BLaER1 (cell line): ENCODE measurements around the gene PIP5K1B.
A peak's percentile ranks its signal among the peaks of the same experiment; 100 is the strongest.

Source experiments
- H3K27ac ChIP-seq: shearing (Covaris generic); formaldehyde crosslinking; 2 replicates; pipeline ENCODE4 v1.8.1; 2022
- H3K27me3 ChIP-seq: shearing (Covaris generic); formaldehyde crosslinking; 2 replicates; pipeline ENCODE4 v1.8.1; 2022
- H3K36me3 ChIP-seq: shearing (Covaris generic); formaldehyde crosslinking; 2 replicates; pipeline ENCODE4 v1.8.1; 2022
- H3K4me1 ChIP-seq: shearing (Covaris generic); formaldehyde crosslinking; 2 replicates; pipeline ENCODE4 v1.8.1; 2022
- H3K4me2 ChIP-seq: shearing (Covaris generic); formaldehyde crosslinking; 2 replicates; pipeline ENCODE4 v1.8.1; 2022
- H3K4me3 ChIP-seq: shearing (Covaris generic); formaldehyde crosslinking; 2 replicates; pipeline ENCODE4 v1.8.1; 2022
- H3K9ac ChIP-seq: shearing (Covaris generic); formaldehyde crosslinking; 2 replicates; pipeline ENCODE4 v1.8.1; 2022
- H3K9me3 ChIP-seq: shearing (Covaris generic); formaldehyde crosslinking; 2 replicates; pipeline ENCODE4 v1.8.1; 2022
- H4K20me1 ChIP-seq: shearing (Covaris generic); formaldehyde crosslinking; 2 replicates; pipeline ENCODE4 v1.8.1; 2022
- Cebpa-rat ChIP-seq: shearing (Covaris generic); IDR thresholded peaks from 2 replicates; pipeline ENCODE4 v1.8.1; 2022

The PIP5K1B gene

DNA sequence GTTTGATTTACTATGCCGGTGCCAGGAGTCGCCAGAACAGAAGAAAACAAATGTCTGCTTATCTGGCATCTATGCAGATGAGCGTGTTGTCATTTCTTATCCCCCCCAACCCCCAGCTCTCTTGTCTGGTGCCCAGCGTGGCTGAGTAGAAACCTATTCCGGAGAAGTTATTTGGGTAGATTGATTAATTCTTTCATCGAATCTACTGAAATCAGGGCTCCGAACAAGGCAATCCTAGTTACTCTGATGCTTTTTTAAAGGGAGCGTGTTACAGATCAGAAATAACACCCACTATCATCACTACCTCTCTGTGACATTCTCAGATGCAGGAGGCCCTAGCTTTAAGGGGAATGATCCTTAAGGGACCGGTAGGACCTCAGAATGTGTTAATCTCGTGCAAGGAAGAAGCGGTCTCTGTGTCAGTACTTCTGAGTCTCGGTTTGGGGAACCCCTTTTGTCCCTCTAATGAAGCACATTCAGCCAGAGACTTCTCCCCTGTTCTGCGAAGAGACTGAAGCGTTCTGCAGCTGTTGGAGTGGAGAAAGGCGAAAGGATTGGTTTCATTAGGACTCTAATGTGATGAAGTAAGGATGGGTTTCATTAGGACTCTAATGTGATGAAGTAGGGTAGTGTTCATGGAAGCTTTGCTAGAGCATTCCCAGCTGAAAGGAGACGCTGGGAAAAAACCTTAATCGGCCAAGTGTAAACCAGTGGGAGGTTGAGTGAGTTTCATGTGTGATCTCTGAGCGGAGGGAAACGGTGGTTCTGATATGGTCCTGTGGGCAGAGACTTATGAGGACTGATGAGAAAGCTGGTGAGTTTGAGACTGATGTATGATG lies 1.5 kb downstream of the PIP5K1B start:
- H3K4me1 ChIP-seq = peaks cover 26% of the 10 kb centered on the region
- H3K27ac ChIP-seq = no peak overlapping the region
- peak overlapping the region; percentile 79 for H3K4me3 ChIP-seq
- peak overlapping the region; percentile 69 for H3K9ac ChIP-seq
- H3K36me3 ChIP-seq = no peaks in the 10 kb centered on the region
- peak overlapping the region; percentile 97 for H3K4me2 ChIP-seq
- peaks cover 12% of the 10 kb centered on the region; the same call in 1 of the 2 replicates for H4K20me1 ChIP-seq
- no peaks in the 10 kb centered on the region for H3K9me3 ChIP-seq
- H3K27me3 ChIP-seq = peaks cover 27% of the 10 kb centered on the region
- no peak for TF ChIP-seq Cebpa-rat

DNA sequence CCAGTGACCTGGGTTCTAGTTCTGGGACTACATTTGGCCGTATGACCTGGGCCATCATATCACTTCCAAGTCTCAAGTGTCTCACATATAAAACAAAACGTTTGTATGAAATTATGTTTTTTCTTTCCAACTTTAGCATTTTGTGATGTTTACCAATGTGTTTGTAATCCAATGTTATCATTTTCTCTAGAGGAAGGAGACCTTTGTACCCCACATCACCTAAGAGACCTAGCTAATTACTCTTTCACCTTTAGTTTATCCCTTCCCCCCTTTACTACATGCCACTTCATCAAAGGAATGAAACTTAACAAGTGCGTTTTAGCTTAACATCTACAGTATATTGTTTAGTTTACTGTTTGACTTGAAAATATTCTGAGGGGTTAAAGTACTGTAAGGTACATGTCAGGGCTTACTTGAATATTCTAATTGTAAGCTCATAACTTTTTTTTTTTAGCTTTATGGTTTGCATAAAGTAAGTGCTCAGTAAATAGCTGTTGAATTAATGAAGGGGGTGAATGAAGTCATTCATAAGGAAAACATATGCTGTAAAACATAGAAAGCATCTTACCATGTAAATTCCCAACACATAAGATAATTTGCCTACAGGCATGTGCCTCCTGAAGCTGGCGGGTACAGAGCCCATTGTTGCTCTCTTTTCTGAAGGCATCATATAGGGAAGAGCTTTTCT lies 2.9 kb downstream of the PIP5K1B start:
- H3K36me3 ChIP-seq = no peaks in the 10 kb centered on the region
- H4K20me1 ChIP-seq = peaks cover 12% of the 10 kb centered on the region; the same call in 1 of the 2 replicates
- no peak overlapping the region for H3K9ac ChIP-seq
- no peaks in the 10 kb centered on the region for H3K9me3 ChIP-seq
- no peak overlapping the region for H3K27ac ChIP-seq
- H3K4me2 ChIP-seq = no peak overlapping the region
- peaks cover 27% of the 10 kb centered on the region for H3K27me3 ChIP-seq
- no peak for TF ChIP-seq Cebpa-rat
- no peak overlapping the region for H3K4me3 ChIP-seq
- peaks cover 26% of the 10 kb centered on the region for H3K4me1 ChIP-seq

DNA sequence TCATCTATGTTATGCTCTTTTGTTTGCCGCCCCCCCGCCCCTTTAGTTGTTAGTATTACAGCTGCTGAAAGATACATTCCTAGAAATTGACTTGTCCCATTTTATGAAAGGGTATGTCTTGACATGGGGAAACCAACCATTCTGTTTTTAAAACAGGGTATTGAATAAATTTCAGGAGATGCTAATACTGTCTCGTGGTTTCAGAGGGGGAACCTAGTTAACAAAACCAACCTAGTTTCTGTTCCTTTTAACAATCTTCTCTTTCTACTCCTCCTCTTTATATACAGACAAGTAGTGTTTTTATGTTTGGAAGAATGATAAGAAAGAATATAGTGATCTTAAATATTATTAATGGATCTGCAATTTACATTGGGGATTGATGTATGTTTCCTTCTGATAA lies 3.5 kb downstream of the PIP5K1B start:
- Histone ChIP-seq H3K4me3 (no peak overlapping the region), H3K9me3 (no peaks in the 10 kb centered on the region), H4K20me1 (peaks cover 12% of the 10 kb centered on the region; the same call in 1 of the 2 replicates), H3K9ac (no peak overlapping the region), H3K4me1 (peaks cover 26% of the 10 kb centered on the region), H3K36me3 (no peaks in the 10 kb centered on the region), H3K27me3 (peaks cover 27% of the 10 kb centered on the region), H3K27ac (no peak overlapping the region), H3K4me2 (no peak overlapping the region)
- TF ChIP-seq Cebpa-rat = no peak

DNA sequence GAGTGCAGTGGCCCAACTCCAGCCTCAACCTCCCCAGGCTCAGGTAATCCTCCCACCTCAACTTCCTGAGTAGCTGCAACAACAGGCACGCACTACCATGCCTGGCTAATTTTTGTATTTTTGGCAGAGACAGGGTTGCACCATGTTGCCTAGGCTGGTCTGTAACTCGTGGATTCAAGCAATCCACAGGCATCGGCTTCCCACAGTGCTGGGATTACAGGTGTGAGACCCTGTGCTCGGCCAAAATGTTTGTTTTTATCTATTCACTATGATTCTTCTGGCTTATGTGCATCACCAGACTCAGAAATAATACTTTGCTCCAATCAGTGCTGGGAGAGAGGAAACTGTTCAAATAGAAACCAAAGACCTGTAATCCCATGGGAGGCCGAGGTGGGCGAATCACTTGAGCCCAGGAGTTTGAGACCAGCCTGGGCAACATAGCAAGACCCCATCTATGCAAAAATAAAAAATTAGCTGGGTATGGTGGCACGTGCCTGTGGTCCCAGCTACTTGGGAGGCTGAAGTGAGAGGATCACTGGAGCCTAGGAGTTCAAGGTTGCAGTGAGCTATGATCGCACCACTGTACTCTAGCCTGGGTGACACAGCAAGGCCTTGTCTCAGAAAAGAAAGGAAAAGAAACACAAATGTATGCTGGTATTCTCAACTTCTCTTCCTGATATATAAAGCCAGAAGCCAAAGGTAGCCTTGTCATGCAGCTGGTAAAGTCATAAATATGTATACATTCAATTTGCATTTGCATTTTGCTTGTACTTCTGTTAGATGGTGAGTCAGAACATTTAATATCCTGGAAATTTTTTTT lies 4.5 kb downstream of the PIP5K1B start:
- Histone ChIP-seq H3K4me1 (peaks cover 20% of the 10 kb centered on the region), H3K9me3 (no peaks in the 10 kb centered on the region), H3K27me3 (peaks cover 19% of the 10 kb centered on the region), H3K27ac (no peak overlapping the region), H3K4me2 (no peak overlapping the region), H4K20me1 (peaks cover 12% of the 10 kb centered on the region; the same call in 1 of the 2 replicates), H3K36me3 (no peaks in the 10 kb centered on the region), H3K4me3 (no peak overlapping the region), H3K9ac (no peak overlapping the region)
- no peak for TF ChIP-seq Cebpa-rat

DNA sequence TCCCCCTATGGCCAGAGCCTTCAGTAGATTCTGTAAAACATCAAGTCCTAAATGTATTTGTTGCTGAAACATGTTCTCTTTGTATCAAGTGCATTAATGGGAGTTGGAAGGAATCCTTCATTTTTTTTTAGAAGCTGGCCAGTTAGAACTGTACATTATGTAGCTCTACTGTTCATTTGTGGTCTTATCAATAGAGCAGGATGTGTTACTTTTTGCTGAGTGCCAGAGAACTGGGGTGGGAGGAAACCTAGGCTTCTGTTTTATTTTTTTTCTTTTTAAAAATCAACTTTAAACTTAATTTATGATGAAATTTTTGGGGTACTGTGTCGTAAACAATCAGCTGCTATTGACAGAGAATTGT lies 5.1 kb downstream of the PIP5K1B start:
- Histone ChIP-seq H3K4me2 (no peak overlapping the region), H3K9me3 (no peaks in the 10 kb centered on the region), H3K4me1 (peaks cover 25% of the 10 kb centered on the region), H3K27me3 (peaks cover 18% of the 10 kb centered on the region), H4K20me1 (peaks cover 12% of the 10 kb centered on the region; the same call in 1 of the 2 replicates), H3K36me3 (no peaks in the 10 kb centered on the region), H3K9ac (no peak overlapping the region), H3K27ac (no peak overlapping the region), H3K4me3 (no peak overlapping the region)
- no peak for TF ChIP-seq Cebpa-rat

DNA sequence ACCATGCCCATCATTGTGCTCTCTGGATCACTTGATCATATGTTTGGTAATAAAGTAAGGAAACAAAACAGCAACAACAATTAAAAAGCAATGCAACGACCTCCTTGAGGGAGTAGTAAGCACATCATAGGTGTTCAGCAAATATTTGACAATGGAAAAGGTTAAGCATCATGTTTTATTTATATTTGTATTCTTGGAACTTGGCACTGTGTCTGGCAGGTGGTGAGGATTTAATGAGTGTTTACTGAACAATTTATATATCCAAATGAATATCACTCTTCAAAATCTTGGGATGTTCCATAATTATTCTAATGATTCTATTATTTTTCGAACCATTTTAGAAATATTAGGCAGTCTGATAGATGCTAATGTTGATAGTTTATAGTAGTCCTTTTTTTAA lies 6.2 kb downstream of the PIP5K1B start:
- Histone ChIP-seq H3K4me1 (peaks cover 31% of the 10 kb centered on the region), H4K20me1 (peaks cover 9% of the 10 kb centered on the region; the same call in 1 of the 2 replicates), H3K27ac (no peak overlapping the region), H3K27me3 (peaks cover 14% of the 10 kb centered on the region), H3K36me3 (no peaks in the 10 kb centered on the region), H3K9ac (no peak overlapping the region), H3K4me2 (no peak overlapping the region), H3K4me3 (no peak overlapping the region), H3K9me3 (no peaks in the 10 kb centered on the region)
- no peak for TF ChIP-seq Cebpa-rat

DNA sequence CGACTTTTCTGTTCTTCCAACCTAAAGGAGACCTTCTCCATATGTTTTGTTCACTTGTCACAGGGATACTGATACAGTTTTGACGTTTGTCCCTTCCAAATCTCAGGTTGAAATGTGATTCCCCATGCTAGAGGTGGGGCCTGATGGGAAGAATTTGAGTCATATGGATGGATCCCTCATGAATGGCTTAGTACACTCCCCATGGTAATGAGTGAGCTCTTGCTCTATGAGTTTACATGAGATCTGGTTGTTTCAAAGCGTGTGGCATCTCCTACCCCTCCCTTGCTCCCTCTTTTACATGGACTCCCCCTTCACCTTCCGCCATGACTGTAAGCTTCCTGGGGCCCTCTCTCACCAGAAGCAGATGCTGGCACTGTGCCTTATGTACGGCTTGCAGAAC lies 6.9 kb downstream of the PIP5K1B start:
- Histone ChIP-seq H3K27me3 (peaks cover 8% of the 10 kb centered on the region), H3K4me1 (peaks cover 30% of the 10 kb centered on the region)
- no peak for TF ChIP-seq Cebpa-rat

DNA sequence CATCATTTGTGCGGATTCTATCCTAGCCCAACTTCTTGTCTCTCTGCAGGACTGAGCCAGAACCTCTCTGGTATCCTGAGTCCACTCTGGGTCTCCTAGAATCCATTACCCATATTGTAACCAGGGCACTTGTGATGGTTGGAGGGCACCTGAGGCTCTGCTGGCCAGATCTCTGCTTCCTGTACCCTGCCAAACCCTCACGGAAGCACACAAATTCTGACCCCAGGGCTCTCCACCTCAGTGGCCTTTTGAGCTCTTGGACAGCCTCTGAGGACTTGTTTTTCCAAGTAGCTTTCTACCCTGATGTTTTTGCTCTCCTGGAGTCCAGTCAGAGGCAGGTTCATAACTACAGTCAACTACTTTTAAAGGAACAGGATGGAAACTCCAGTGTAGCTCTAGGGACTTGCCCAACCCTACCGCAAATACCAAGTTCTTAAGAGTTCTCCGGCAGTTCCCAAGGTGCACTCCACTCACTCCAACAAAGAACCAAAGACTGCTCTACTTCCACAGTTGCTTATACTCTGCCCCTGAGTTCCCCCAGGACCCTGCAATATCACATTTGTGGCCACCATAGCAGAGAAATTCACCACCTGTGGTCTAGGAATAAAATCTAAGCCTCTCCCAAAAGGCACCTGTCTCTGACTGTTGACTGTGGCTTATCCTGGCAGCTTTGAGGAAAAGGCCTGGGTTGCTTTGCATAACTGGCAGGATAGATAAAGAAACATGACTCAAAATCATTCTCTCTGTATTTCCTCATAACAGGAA lies 9.6 kb downstream of the PIP5K1B start:
- H3K36me3 ChIP-seq = no peaks in the 10 kb centered on the region
- H3K27ac ChIP-seq = no peak overlapping the region
- no peaks in the 10 kb centered on the region for H3K9me3 ChIP-seq
- H3K27me3 ChIP-seq = no peaks in the 10 kb centered on the region
- H4K20me1 ChIP-seq = no peaks in the 10 kb centered on the region
- H3K4me1 ChIP-seq = peaks cover 24% of the 10 kb centered on the region
- H3K4me2 ChIP-seq = peak overlapping the region; percentile 39; the same call in 1 of the 2 replicates
- no peak overlapping the region for H3K9ac ChIP-seq
- H3K4me3 ChIP-seq = no peak overlapping the region
- TF ChIP-seq Cebpa-rat = no peak

More for the DNA sequence above, 6.9 kb downstream of the PIP5K1B start:
- Histone ChIP-seq H4K20me1 (peaks cover 3% of the 10 kb centered on the region; the same call in 1 of the 2 replicates), H3K9ac (no peak overlapping the region), H3K27ac (no peak overlapping the region), H3K4me3 (no peak overlapping the region), H3K9me3 (no peaks in the 10 kb centered on the region), H3K4me2 (no peak overlapping the region), H3K36me3 (no peaks in the 10 kb centered on the region)

DNA sequence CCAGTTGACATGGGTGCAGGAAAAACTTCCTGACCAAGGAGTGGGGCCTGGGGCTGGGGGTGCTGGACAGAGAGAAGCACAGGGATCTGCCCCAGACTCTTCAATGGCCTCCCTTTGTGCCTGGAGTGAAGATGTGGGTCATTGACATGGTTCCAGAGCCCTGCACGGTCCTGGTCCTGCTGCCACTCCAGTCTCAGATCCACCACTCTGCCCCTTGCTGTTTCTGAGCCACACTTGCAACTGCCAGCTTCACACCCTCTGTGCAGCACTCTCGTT lies 10.1 kb downstream of the PIP5K1B start:
- H3K27ac ChIP-seq = no peak overlapping the region
- H3K27me3 ChIP-seq = no peaks in the 10 kb centered on the region
- H3K36me3 ChIP-seq = no peaks in the 10 kb centered on the region
- no peaks in the 10 kb centered on the region for H4K20me1 ChIP-seq
- H3K4me2 ChIP-seq = peak overlapping the region; percentile 39; the same call in 1 of the 2 replicates
- H3K9me3 ChIP-seq = no peaks in the 10 kb centered on the region
- peaks cover 24% of the 10 kb centered on the region for H3K4me1 ChIP-seq
- TF ChIP-seq Cebpa-rat = no peak
- H3K4me3 ChIP-seq = no peak overlapping the region
- no peak overlapping the region for H3K9ac ChIP-seq
